Pancreas (tissue), 10 donors: ENCODE measurements around the gene NEUROD2. TPM values are rescaled to one million over a fixed set of nuclear protein-coding genes. Genes with fewer than 3 reads are reported as not detected.

Source experiments
- ATAC-seq, 4 donors: fragments of 200-7000 bp; cut with Tn5 transposase; one replicate each; pipeline versions ENCODE4 v1.8.0 to v1.9.1; 2020; ENCODE audit warnings: mild to moderate bottlenecking in 4 of 4, moderate library complexity in 4 of 4
- DNase-seq, 6 donors: peaks; one replicate each; pipeline ENCODE4 v3.0.0-alpha.2; 2020
- FAIRE-seq: peaks from 2 replicates; lab custom pipeline; 2012; peaks lifted over from hg19 to GRCh38; lab: Jason Lieb, UNC
- H3K27ac ChIP-seq, 4 donors: fragments of 200-600 bp; sonication (generic); 1 replicate in 3 of 4; 2 replicates in 1 of 4; pipeline versions ENCODE4 v1.5.0 to v1.8.0; 2020
- H3K27me3 ChIP-seq, 4 donors: fragments of 200-600 bp; one replicate each; pipeline ENCODE4 v1.8.0; 2021
- H3K36me3 ChIP-seq, 3 donors: fragments of 200-600 bp; sonication (generic) in 1 of 3; one replicate each; pipeline versions ENCODE4 v1.5.0 to v1.8.0; 2020 to 2021
- H3K4me1 ChIP-seq, 3 donors: fragments of 200-600 bp; one replicate each; pipeline ENCODE4 v1.8.0; 2021
- H3K4me3 ChIP-seq, 4 donors: fragments of 200-600 bp; sonication (generic) in 2 of 4; one replicate each; pipeline versions ENCODE4 v1.5.0 to v1.8.0; 2020 to 2021
- H3K9me3 ChIP-seq, 4 donors: fragments of 200-600 bp; one replicate each; pipeline ENCODE4 v1.8.0; 2021
- CTCF ChIP-seq, 4 donors: fragments of 200-600 bp; sonication (generic) in 3 of 4; IDR thresholded peaks; one replicate each; pipeline versions ENCODE4 v1.5.0 to v1.8.0; 2021; ENCODE audit warnings: antibody characterized with exemption in 4 of 4
- WGBS, 2 donors: extraction: QIAGEN DNeasy Blood & Tissue Kit; methylation state at CpG; one replicate each; pipeline ENCODE4 v1.1.7; 2013; 5-methylcytosine and 5-hydroxymethylcytosine counted together
- intact Hi-C, 3 donors: fragments of 100-400 bp; cut with DNase I; formaldehyde crosslinking; loops; one replicate each; pipeline versions ENCODE4 v1.11.1 to v1.14.2; 2022
- polyA plus RNA-seq, 2 donors: library from polyadenylated mRNA; stranded (reverse); fragments of 200-250 nt; gene quantifications; one replicate each; pipeline ENCODE4 v1.2.3, GENCODE V29; 2013
- total RNA-seq, 6 donors: library from RNA; stranded (reverse); fragmentation: NEBNext Ultra II Directional in 4 of 6; extraction: Animal tissue kit (Norgen Biotek cat#: 25700) in 4 of 6; gene quantifications; one replicate each; pipeline versions ENCODE4 v1.2.1 to v1.2.4, GENCODE V29; 2021 to 2023
- donor health status: healthy with polysubstance abuse.
- donor health status: DM: no; HTN: no; CAD: no; lungs with moderate emphysema.
- donor health status: DM: no; HTN: no; CAD: no.
- donor health status: control.
- donor health status: control.
- donor health status: Bipolar disorder and iron deficiency.
- donor health status: DM: yes; HTN: yes; CAD: no.
- donor health status: DM: no; HTN: no; CAD: no.
- donor health status: DM: no; HTN: no; CAD: no.
- donor health status: DM: yes; HTN: yes; CAD: no.

NEUROD2 gene
- total and polyA plus RNA-seq, 8 donors: 0.04 TPM; not detected in 7

- 24 to 32% methylated on average over 14 to 15 of the region's 15 CpGs for WGBS, 2 donors
These were observed 642 bp upstream of the NEUROD2 start for GRCh38 chr17:39608142-39608981.

GRCh38 chr17:39607057-39607850 is 466 bp downstream of the NEUROD2 start:
- no peaks in the 10 kb centered on the region for H3K9me3 ChIP-seq
- no peaks in the 10 kb centered on the region for H3K36me3 ChIP-seq
- H3K4me1 ChIP-seq: peaks cover 7 to 15% (median 10%) of the 10 kb centered on the region in 3 donors
- FAIRE-seq (no peak), DNase-seq (peak in 3 of 6 donors; percentile 21 to 59 (median 57)), ATAC-seq (no peak)
- peaks cover 0 to 39% (median 15%) of the 10 kb centered on the region in 4 donors for H3K27me3 ChIP-seq
- H3K27ac ChIP-seq: no peak overlapping the region
- TF ChIP-seq CTCF (IDR thresholded peaks at IDR 0.05): no peak
- 2 to 5% methylated on average over 35 to 40 of the region's 40 CpGs for WGBS, 2 donors
- H3K4me3 ChIP-seq: peak overlapping the region in 2 of 4 donors; percentile 20 to 32
- intact Hi-C loops: no loop called here

More at GRCh38 chr17:39608142-39608981, 642 bp upstream of the NEUROD2 start:
- intact Hi-C loops: no loop called here
- peaks cover 7 to 15% (median 10%) of the 10 kb centered on the region in 3 donors for H3K4me1 ChIP-seq
- peaks cover 0 to 39% (median 14%) of the 10 kb centered on the region in 4 donors for H3K27me3 ChIP-seq
- FAIRE-seq (no peak), ATAC-seq (no peak), DNase-seq (peak in 1 of 6 donors; percentile 64)
- H3K27ac ChIP-seq: no peak overlapping the region
- no peaks in the 10 kb centered on the region for H3K9me3 ChIP-seq
- no peak overlapping the region for H3K4me3 ChIP-seq
- H3K36me3 ChIP-seq: no peaks in the 10 kb centered on the region
- TF ChIP-seq CTCF (IDR thresholded peaks at IDR 0.05): no peak

DNA sequence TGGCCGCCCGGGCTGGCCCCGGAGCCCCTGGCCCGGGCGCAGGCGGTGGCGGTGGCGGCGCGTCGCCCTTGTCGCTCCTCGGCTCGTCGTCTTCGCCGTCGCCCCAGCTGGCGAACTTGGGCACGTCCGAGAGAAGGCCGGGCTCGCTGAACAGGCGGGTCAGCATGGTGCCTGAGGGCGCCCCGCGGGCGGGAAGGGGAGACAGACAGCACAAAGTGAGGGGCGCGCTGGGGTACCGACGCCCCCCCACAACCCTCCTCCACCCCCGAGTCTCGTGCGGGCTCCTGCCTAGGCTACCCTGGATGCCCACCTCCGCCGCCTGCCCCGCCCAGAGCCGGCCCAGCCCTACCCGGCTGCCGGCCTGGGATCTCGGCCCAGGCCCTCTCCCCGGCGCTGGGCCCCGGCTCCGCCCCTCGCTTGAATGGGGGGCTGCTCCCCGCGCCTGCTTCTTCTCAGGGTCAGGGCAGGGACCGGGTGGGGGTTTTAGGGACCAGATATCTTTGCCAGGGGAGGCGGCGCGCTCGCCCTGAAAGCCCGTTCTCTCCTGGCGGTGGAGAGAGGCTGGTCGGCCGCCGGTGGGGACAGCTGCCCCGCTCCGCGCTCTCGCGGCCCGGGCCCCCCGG is 1.2 kb downstream of the NEUROD2 start:
- H3K4me1 ChIP-seq: peaks cover 7 to 15% (median 10%) of the 10 kb centered on the region in 3 donors
- no peaks in the 10 kb centered on the region for H3K9me3 ChIP-seq
- WGBS, 2 donors: 1% methylated on average over 38 to 66 of the region's 66 CpGs
- FAIRE-seq: no peak
- TF ChIP-seq CTCF (IDR thresholded peaks at IDR 0.05): no peak
- no peaks in the 10 kb centered on the region for H3K36me3 ChIP-seq
- intact Hi-C loops: no loop called here
- H3K27ac ChIP-seq: no peak overlapping the region
- DNase-seq: peak in 2 of 6 donors; percentile 33 to 71
- H3K27me3 ChIP-seq: peaks cover 0 to 46% (median 17%) of the 10 kb centered on the region in 4 donors
- peak overlapping the region in 2 of 4 donors; percentile 20 to 32 for H3K4me3 ChIP-seq
- ATAC-seq: peak; percentile 39 to 70 (median 53)

DNA sequence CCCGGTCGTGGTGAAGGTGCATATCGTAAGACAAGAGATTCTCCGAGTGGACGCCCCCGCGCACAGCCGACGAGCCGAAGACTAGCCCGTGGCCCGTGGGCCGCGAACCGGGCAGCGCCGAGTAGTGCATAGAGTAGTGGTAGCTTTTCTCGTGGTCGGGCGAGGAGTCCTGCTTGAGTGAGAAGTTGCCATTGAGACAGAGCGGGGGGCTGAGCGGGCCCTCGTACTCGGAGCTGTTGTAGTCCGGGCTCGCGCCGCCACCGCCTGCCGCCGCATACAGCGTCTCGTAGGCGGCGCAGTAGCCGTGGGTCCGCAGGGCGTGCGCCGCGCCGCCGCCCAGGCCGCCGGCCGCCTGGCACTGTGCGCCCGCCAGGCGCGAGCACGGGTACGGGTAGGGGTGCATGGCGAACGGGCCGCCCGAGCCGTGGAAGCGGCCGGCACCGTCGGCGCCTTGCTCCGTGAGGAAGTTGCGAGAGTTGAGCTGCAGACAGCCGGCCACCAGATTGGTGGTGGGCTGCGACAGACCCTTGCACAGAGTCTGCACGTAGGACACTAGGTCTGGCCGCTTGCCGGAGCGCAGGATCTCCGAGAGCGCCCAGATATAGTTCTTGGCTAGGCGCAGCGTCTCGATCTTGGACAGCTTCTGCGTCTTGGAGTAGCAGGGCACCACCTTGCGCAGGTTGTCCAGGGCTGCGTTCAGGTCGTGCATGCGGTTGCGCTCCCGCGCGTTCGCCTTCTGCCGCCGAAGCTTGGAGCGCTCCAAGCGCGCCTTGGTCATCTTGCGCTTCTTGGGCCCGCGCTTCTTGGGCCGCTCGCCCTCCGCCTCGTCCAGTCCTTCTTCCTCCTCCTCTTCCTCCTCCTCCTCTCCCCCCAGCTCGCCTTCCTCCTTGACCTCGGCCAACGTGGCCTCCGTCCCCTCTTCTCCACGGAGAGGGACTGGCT is 2.0 kb downstream of the NEUROD2 start:
- DNase-seq (peak in 2 of 6 donors; percentile 16 to 59), FAIRE-seq (no peak), ATAC-seq (peak in 3 of 4 donors; percentile 19 to 54 (median 45))
- H3K4me1 ChIP-seq: peaks cover 7 to 15% (median 10%) of the 10 kb centered on the region in 3 donors
- no peaks in the 10 kb centered on the region for H3K36me3 ChIP-seq
- TF ChIP-seq CTCF (IDR thresholded peaks at IDR 0.05): no peak
- no peaks in the 10 kb centered on the region for H3K9me3 ChIP-seq
- intact Hi-C loops: no loop called here
- 1 to 2% methylated on average over 93 to 102 of the region's 102 CpGs for WGBS, 2 donors
- no peak overlapping the region for H3K27ac ChIP-seq
- peak overlapping the region in 2 of 4 donors; percentile 20 to 32 for H3K4me3 ChIP-seq
- H3K27me3 ChIP-seq: peaks cover 0 to 52% (median 17%) of the 10 kb centered on the region in 4 donors
